H7 (cell line): ENCODE data around the gene ACTN4. TPM values are rescaled to one million over a fixed set of nuclear protein-coding genes. Genes with fewer than 3 reads are reported as not detected.

ENCODE experiments used
- DNase-seq: peaks from one replicate; pipeline ENCODE4 v3.0.0; 2012
- H3K27me3 ChIP-seq: 2 replicates; pipeline ENCODE4 v1.6.0; 2011; ENCODE audit warnings: mild to moderate bottlenecking, low read length; ENCODE audit not compliant: control insufficient read depth, insufficient read depth
- H3K36me3 ChIP-seq: replicated peaks from 2 replicates; pipeline ENCODE4 v1.5.1; 2011; ENCODE audit warnings: low read length; ENCODE audit not compliant: control insufficient read depth, insufficient read depth
- H3K4me3 ChIP-seq: 2 replicates; pipeline ENCODE4 v1.5.1; 2011; ENCODE audit warnings: low read depth, mild to moderate bottlenecking, control low read depth, low read length, moderate library complexity; ENCODE audit not compliant: insufficient read depth
- total RNA-seq: library from RNA; depleted of rRNA; stranded (reverse); fragments of >200 nt; shearing (Covaris generic); gene quantifications from 2 replicates; pipeline ENCODE4 v1.2.3, GENCODE V29; 2014

Gene ACTN4
- total RNA-seq, 1 experiment from 2014 or later: 226 TPM

DNA sequence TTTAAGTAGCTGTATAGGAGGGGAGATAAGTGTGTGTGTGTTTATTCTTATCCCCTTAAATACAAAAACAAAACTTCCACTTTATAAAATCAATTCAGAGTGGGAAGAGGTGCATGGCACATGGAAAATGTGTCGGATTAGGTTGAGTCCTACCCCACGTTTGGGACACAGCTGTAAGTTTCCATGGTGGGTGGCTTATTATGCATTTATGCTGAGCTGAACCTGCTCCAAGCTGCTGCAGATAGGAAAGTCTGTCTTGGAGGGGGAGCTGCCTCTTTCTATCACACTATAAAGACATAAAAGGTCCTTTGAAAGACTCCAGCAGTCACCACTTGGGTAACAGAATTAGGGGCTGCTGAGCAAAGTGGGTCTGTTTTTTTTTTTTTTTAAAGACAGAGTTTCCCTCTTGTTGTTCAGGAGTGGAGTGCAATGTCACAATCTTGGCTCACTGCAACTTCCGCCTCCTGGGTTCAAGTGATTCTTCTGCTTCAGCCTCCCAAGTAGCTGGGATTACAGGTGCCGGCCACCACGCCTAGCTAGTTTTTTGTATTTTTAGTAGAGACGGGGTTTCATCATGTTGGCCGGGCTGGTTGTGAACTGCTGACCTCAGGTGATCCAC is 15.2 kb downstream of the ACTN4 start:
- no peak overlapping the region for H3K4me3 ChIP-seq
- no peak for DNase-seq
- no peaks in the 10 kb centered on the region for H3K27me3 ChIP-seq
- H3K36me3 ChIP-seq: peaks cover 1% of the 10 kb centered on the region; the same call in 1 of the 2 replicates

DNA sequence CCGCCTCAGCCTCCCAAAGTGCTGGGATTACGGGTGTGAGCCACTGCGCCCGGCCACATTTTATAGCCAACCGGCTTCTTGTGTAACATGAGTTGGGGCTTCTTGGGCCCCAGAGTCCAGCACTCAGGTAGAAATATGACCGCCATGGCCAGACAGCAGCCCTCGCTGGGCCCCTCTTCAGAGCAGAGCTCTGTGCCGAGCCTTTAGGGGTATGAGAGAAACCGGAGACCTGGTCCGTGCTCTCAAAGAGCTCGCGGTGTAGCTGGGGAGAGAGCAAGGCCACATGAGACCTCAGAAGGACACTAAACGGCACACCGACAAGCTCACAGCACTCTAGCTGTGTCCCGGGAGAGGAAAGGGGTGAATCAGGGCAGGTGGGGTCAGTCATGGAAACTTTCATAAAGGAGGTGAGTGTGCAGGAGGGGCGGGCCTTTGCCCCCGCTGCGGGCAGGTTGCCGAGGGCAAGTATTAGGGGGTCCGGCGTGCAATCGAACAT is 15.8 kb downstream of the ACTN4 start:
- peak; percentile 40 for DNase-seq
- Histone ChIP-seq H3K27me3 (no peaks in the 10 kb centered on the region), H3K4me3 (no peak overlapping the region), H3K36me3 (no peaks in the 10 kb centered on the region; the same call in 1 of the 2 replicates)

DNA sequence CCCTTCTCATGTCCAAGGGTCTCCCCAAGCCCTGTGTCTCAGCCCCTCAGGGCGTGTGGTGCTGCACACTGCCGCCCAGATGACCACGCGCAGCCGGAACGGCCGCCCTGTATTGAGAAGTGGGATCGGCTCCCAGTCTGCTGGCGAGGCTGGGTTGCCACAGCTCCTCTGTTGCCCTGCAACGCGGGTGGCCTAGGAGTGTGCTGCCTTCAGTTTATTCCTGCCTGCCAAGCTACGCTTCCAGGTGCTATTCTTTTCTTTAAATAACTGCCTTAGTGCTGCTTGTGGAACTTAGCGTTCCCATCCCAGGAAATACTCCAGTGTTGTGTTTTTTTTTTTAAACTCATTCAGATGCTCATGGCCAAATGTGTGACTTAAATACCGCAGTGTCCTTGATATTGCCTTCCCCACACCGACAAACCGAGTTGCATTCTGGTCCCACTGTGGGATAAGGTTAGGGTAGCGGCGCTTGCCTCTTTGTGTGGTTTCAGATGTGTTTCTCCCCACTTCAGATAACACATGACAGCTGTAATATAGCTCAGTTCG is 16.6 kb downstream of the ACTN4 start:
- DNase-seq: peak; percentile 46
- Histone ChIP-seq H3K36me3 (no peaks in the 10 kb centered on the region; the same call in 1 of the 2 replicates), H3K4me3 (no peak overlapping the region), H3K27me3 (no peaks in the 10 kb centered on the region)

DNA sequence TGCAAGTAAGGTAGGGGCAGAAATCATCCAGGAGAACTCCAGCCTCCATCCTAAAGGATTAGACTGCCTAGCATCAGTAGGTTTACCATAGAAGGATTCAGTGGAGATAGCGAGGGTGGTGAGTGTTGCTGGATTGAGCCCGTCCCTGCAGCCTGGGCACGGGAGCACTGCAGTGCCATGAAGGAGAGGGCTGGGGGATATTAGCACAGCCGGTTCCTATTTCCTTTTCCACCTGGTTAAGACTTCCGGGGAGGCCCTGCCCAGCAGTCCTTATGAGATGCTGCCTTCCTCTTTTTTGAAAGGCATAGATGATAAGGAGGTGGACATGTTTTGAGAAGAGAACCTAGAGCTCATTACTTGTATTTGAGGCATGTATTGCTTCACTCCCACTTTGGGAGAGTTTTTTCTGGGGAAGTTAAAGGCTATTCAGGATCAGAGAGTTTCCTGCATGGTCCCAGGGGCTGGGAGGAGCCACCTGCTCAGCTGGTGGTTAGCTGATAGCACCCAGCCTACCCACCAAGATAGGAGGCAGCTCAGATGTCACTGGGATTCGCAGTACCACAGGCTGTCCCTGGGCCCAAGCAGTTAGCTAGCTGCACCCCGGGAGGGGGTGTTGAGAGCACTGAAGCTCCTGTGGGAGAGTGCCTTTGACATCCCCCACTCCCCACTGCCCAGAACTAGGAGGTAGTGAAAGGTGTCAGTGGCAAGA is 17.2 kb downstream of the ACTN4 start:
- H3K4me3 ChIP-seq: no peak overlapping the region
- peak; percentile 56 for DNase-seq
- H3K27me3 ChIP-seq: no peaks in the 10 kb centered on the region
- H3K36me3 ChIP-seq: no peaks in the 10 kb centered on the region; the same call in 1 of the 2 replicates

DNA sequence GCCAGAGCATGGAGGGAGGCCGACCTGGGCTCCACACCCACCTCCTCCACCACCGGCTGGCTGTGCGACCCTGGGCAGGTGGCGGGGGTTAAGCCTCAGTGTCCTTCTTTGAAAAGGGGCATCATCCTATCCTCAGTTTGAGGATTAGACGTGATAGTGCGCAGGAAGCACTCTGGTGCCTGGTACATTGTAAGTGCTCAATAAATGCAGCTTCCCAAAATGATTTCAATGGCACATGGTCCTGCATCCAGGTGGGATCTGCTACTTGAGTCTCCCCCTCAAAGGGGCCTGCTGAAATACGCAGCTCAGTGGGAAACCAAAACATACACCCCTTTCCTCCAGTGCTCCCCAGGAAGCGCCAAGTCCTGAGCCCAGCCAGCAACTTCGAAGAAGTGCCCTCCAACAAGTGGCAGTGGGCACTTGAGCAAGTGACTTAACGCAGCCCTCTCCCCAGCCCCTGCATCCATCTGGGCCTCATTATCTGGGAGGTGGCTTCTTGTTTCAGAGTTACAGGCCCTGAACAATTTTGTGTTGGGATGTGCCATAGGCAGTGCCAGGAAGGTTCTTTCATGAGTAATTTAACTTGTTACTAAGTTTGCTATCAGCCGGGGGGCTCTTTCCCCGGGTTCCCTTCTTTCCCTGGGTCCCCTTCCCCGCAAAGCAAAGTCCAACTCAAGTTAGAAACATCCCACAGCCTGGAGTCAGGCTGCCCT is 17.9 kb downstream of the ACTN4 start:
- Histone ChIP-seq H3K36me3 (no peaks in the 10 kb centered on the region; the same call in 1 of the 2 replicates), H3K4me3 (no peak overlapping the region), H3K27me3 (no peaks in the 10 kb centered on the region)
- no peak for DNase-seq

DNA sequence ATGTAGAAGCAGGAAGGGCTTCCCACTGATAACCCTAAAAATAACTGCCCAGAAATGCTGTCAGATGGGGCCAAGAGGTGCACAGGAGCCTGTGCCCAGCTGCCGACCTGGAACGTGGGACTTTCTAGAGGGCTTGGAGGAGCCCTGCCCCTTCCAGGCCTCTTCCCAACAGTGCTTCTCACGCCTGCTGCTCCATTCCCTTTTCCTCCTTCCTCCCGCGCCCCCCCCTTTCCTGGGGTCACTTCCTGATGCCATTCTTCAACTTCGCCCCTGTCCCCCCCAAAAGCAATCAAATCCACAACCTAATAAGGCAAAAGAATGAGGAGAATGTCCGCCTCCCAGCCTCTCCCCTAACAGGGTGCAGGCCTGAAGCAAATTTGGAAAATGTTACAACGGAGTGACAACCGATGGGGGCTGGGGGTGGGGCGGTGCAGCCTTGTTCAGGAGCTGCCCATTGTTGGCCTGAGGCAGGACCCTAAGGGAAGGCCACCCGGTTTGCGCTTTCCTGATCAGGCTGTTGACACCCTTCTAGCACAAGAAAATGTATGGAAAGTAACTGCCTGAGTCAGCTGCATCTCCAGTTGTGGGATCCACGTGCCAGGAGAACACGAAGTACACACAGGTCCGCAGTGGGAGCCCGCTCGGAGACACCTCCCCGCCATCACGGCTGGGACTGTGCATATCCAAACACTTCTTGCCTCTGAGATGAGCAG is 18.7 kb downstream of the ACTN4 start:
- H3K36me3 ChIP-seq: no peaks in the 10 kb centered on the region; the same call in 1 of the 2 replicates
- DNase-seq: peak; percentile 78
- H3K27me3 ChIP-seq: no peaks in the 10 kb centered on the region
- no peak overlapping the region for H3K4me3 ChIP-seq

DNA sequence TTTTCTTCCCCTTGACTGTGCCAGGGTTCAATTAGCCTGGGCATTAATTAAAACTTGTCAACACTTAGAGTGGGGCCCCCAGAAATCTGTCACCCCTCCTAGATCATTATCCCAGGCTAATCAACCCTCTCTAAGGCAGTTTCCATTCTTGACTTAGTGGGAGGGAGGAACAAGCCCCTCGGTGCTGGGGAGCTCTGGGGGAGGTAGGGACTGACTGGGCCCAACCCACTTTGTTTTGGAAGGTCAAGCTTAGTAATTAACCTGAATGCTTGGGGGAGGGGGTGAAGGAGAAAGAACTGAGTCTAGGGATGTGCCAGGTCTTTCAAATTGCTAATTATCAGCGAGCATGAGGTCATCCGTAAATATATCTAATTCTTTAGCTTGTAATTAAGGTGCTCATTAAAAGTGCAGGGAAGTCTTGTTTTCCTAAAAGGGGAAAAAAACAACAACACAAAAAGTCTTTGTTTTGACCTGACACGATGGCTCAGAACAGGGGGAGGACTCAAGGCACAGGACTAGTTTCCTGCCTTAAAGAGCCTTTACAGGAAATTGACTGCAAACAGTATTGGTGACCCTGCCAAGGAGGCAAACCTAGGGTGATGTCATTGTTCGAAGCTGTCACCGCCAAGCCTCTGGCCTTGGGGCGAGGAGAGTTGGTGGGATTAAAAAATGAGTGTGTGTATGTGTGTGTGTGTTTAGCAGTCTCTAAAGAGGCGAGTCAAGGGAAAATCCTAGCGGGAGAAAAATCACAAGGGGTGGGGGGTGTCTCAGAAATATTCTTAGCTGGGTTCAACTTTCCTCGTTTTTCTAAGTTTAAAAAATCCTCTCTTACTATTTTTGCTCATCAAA is 19.4 kb downstream of the ACTN4 start:
- H3K4me3 ChIP-seq: no peak overlapping the region
- H3K27me3 ChIP-seq: no peaks in the 10 kb centered on the region
- DNase-seq: peak; percentile 42
- H3K36me3 ChIP-seq: no peaks in the 10 kb centered on the region; the same call in 1 of the 2 replicates

DNA sequence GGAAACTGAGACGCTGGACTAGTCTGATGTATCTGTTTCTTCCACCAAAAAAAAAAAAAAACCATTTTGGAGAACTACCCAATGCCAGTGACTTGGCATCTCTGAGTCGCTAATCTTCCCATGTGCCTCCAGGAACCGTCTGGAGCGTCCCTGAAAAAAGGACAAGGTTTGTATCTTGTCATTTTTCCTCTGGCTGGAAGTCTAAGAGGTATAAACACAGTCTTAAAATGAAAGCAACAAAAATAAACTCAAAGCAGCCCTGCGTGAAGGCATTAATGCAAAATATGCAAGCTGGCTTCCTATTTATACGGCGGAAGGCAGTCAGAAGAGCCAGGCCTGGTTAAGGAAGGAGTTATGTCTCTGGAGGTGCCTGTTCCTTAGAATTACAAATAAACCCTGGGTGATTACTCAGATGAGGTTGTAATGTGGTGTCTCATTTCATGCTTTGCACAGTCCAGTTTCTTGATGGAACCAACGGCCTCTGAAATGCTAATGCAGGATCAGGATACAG is 20.3 kb downstream of the ACTN4 start:
- DNase-seq: no peak
- Histone ChIP-seq H3K4me3 (no peak overlapping the region), H3K27me3 (no peaks in the 10 kb centered on the region)

DNA sequence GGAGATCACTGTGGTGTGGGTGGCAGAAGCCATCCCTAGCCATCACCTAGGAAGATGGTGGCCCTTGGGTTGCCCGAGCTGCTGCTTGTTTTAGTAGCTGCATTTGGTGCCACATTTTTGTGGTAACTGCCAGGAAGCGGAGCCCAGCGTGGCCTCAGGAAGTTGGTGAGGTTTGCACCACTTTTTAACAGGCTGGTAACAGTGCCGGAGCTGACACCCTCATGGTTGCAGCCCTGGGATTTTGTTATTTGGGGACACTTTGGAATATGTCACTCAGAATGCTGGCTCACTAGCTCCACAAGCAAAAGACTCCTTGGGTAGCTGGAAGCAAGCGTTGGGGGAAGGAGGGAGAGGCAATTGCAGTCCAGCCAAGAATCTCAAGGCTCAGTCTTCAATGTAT is 22.1 kb downstream of the ACTN4 start:
- no peak overlapping the region for H3K4me3 ChIP-seq
- H3K27me3 ChIP-seq: no peaks in the 10 kb centered on the region
- no peak for DNase-seq
- H3K36me3 ChIP-seq: no peaks in the 10 kb centered on the region; the same call in 1 of the 2 replicates

More for the DNA sequence above, 20.3 kb downstream of the ACTN4 start:
- no peaks in the 10 kb centered on the region; the same call in 1 of the 2 replicates for H3K36me3 ChIP-seq

DNA sequence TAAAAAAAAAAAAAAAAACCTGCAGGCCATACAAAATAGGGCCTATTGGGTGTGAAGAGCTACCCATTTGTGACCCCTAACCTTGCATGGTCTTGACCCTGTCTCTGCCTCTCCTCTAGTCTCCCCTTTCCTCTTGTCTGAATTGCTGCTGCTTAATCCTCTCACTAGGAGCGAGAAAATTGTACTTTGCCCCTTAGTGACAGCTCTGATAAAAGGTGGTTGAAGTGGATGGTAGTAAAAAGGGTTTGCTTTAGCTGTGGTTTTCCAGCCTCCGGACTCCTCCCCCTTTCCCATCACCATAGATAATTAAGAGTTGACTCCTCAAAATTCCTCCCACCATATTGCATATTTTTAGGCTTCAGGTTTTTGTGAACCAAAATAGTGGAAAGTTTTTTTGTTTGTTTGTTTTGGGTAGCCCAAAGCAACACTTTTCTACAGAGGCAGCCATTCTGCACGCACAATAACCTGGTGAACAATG is 23.5 kb downstream of the ACTN4 start:
- Histone ChIP-seq H3K27me3 (no peaks in the 10 kb centered on the region), H3K36me3 (no peaks in the 10 kb centered on the region), H3K4me3 (no peak overlapping the region)
- no peak for DNase-seq

DNA sequence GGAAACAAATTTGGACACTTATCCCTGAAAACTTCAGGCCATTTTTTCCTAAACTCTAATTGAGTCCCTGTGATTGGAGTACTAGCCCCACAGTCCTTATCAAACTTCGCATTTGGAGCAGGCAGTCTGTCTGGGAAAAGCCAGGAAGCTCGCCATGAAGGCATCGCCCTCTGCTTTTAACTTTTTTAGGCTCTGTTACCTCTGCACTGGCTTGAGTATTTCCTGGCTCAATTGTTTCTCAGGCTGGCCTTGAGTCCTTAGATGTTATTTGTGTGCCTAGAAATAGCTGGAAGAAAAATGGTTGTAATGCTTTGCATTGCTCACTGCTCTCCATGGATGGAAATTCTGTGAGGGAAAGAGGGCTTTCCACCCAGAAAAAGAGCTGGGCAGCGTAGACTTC is 24.2 kb downstream of the ACTN4 start:
- no peak overlapping the region for H3K4me3 ChIP-seq
- no peak for DNase-seq
- no peaks in the 10 kb centered on the region for H3K27me3 ChIP-seq
- no peaks in the 10 kb centered on the region for H3K36me3 ChIP-seq

DNA sequence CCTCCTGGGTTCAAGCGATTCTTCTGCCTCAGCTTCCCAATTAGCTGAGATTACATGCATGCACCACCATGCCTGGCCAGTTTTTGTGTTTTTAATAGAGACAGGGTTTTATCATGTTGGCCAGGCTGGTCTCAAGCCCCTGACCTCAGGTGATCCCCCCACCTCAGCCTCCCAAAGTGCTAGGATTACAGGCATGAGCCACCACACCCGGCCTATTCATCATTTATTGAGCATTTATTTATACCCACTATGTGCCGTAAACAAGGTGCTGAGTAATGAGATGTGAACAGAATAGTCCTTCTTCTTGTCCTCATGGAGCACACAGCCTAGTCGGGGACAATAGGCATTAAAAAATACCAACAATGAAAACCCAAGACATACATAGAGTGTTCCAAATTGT is 25.6 kb downstream of the ACTN4 start:
- Histone ChIP-seq H3K4me3 (no peak overlapping the region), H3K36me3 (no peaks in the 10 kb centered on the region; the same call in 1 of the 2 replicates), H3K27me3 (no peaks in the 10 kb centered on the region)
- no peak for DNase-seq
